SK-N-SH (cell line): ENCODE data around the gene GPX5.

Experiments used
- EZH2phosphoT487 ChIP-seq: fragments of 200-600 bp; sonication (generic); IDR thresholded peaks from 2 replicates; pipeline ENCODE4 v1.6.1; 2017; ENCODE audit warnings: low read depth, mixed run types, mild to moderate bottlenecking, antibody characterized with exemption, moderate library complexity, borderline replicate concordance
- FOXJ3 ChIP-seq: sonication (generic); formaldehyde crosslinking; IDR thresholded peaks from 2 replicates; pipeline ENCODE4 v1.5.1; 2020; ENCODE audit warnings: mild to moderate bottlenecking, missing genetic modification reagents
- POLR2AphosphoS5 ChIP-seq: IDR thresholded peaks from 2 replicates; pipeline ENCODE4 v1.6.1; 2012; ENCODE audit warnings: low read depth, low read length
- RFX5 ChIP-seq: IDR thresholded peaks from 2 replicates; pipeline ENCODE4 v1.6.1; 2012; ENCODE audit warnings: mild to moderate bottlenecking, improper control_type of control experiment, low read length
- SIN3A ChIP-seq: IDR thresholded peaks from 2 replicates; pipeline ENCODE4 v1.6.1; 2012; ENCODE audit warnings: low read depth, mild to moderate bottlenecking, low read length, moderate library complexity, borderline replicate concordance
- SMC3 ChIP-seq: IDR thresholded peaks from 2 replicates; pipeline ENCODE4 v1.6.1; 2012; ENCODE audit warnings: low read depth, low read length, improper control_type of control experiment
- TCF12 ChIP-seq: IDR thresholded peaks from 2 replicates; pipeline ENCODE4 v1.4.0; 2012
- TF ChIP-seq, protein P1 (sequence below): fragments of 200-600 bp; sonication (generic); IDR thresholded peaks from 2 replicates; pipeline ENCODE4 v1.6.1; 2017; ENCODE audit warnings: antibody characterized with exemption, mild to moderate bottlenecking, moderate library complexity
- TF ChIP-seq, protein P2 (sequence below): IDR thresholded peaks from 2 replicates; pipeline ENCODE4; 2012

DNA sequence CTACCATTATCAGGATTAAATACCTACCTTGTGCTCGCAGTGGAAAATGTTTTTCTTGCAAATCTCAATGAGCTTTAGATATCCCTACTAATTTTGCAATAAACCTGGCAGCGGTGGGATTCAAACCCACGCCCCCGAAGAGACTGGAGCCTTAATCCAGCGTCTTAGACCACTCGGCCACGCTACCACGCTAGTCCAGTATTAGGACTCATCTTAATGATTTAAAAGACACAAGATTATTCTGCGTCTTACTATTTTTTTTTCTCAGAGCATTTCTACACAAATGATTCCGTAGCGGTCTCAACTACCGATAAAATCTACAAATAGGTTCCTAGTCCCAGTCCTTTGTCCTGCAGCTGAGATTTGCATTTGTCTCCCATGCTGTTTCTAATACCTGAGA, 47.2 kb upstream of the GPX5 start:
- TF ChIP-seq EZH2phosphoT487: no peak; the same call in 1 of the 2 replicates
- TF ChIP-seq, protein P1, sequence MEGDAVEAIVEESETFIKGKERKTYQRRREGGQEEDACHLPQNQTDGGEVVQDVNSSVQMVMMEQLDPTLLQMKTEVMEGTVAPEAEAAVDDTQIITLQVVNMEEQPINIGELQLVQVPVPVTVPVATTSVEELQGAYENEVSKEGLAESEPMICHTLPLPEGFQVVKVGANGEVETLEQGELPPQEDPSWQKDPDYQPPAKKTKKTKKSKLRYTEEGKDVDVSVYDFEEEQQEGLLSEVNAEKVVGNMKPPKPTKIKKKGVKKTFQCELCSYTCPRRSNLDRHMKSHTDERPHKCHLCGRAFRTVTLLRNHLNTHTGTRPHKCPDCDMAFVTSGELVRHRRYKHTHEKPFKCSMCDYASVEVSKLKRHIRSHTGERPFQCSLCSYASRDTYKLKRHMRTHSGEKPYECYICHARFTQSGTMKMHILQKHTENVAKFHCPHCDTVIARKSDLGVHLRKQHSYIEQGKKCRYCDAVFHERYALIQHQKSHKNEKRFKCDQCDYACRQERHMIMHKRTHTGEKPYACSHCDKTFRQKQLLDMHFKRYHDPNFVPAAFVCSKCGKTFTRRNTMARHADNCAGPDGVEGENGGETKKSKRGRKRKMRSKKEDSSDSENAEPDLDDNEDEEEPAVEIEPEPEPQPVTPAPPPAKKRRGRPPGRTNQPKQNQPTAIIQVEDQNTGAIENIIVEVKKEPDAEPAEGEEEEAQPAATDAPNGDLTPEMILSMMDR: no peak
- TF ChIP-seq POLR2AphosphoS5: no peak
- TF ChIP-seq FOXJ3 (CRISPR knock-in tag): no peak
- TF ChIP-seq SIN3A: no peak
- no peak for TF ChIP-seq RFX5
- TF ChIP-seq, protein P2, sequence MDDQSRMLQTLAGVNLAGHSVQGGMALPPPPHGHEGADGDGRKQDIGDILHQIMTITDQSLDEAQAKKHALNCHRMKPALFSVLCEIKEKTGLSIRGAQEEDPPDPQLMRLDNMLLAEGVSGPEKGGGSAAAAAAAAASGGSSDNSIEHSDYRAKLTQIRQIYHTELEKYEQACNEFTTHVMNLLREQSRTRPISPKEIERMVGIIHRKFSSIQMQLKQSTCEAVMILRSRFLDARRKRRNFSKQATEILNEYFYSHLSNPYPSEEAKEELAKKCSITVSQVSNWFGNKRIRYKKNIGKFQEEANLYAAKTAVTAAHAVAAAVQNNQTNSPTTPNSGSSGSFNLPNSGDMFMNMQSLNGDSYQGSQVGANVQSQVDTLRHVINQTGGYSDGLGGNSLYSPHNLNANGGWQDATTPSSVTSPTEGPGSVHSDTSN: no peak
- TF ChIP-seq SMC3: no peak
- TF ChIP-seq TCF12: no peak
